B cell (primary cell): Measurements from ENCODE around the gene PDGFC. TPM values are rescaled to one million over a fixed set of nuclear protein-coding genes. Genes with fewer than 3 reads are reported as not detected.

Experiments
- ATAC-seq: fragments of 200-7000 bp; cut with Tn5 transposase; one replicate; pipeline ENCODE4 v1.10.0; 2021; ENCODE audit warnings: low read depth, mild to moderate bottlenecking, moderate number of reproducible peaks, moderate library complexity
- CTCF ChIA-PET: fragments of 350-600 bp; sonication (Branson Sonifier 250); formaldehyde crosslinking; loops from one replicate; lab custom pipeline; 2021; ENCODE audit warnings: antibody characterized with exemption, inconsistent platforms; lab: Charles Lee
- POLR2A ChIA-PET: fragments of 350-600 bp; sonication (Branson Sonifier 250); formaldehyde crosslinking; loops from one replicate; lab custom pipeline; 2021; ENCODE audit warnings: antibody characterized with exemption; lab: Charles Lee
- DNase-seq: peaks from one replicate; pipeline ENCODE4 v3.0.0; 2013
- H2AFZ ChIP-seq: 2 replicates; pipeline ENCODE4 v1.6.1; 2012; ENCODE audit warnings: mild to moderate bottlenecking, low read depth, low read length; ENCODE audit not compliant: insufficient read depth, poor library complexity, severe bottlenecking
- H3K27ac ChIP-seq, 2 donors: 1 replicate in 1 of 2; 2 replicates in 1 of 2; pipeline ENCODE4 v1.5.1; 2012 to 2013; ENCODE audit warnings: low read length in 2 of 2, mild to moderate bottlenecking in 2 of 2, moderate library complexity in 1 of 2
- H3K27me3 ChIP-seq, 4 experiments: fragments of 200-600 bp in 1 of 4; sonication (generic) in 1 of 4; replicated peaks in 1 of 4; 1 replicate in 2 of 4; 2 replicates in 2 of 4; pipeline versions ENCODE4 v1.6.1 to v1.7.0; 2013 to 2016; ENCODE audit warnings: low read length in 3 of 4, mild to moderate bottlenecking in 2 of 4, mixed read lengths in 1 of 4, moderate library complexity in 1 of 4; ENCODE audit not compliant: insufficient read depth in 4 of 4, control insufficient read depth in 3 of 4; ENCODE audit errors: control extremely low read depth in 1 of 4
- H3K36me3 ChIP-seq, 2 experiments: replicated peaks in 1 of 2; 1 replicate in 1 of 2; 2 replicates in 1 of 2; pipeline versions ENCODE4 v1.6.1 to v1.7.1; 2013; ENCODE audit warnings: low read length in 1 of 2; ENCODE audit not compliant: insufficient read depth in 2 of 2, control insufficient read depth in 1 of 2; ENCODE audit errors: control extremely low read depth in 1 of 2, extremely low read depth in 1 of 2
- H3K4me1 ChIP-seq, 2 donors: fragments of 200-600 bp in 1 of 2; sonication (generic) in 1 of 2; 1 replicate in 1 of 2; 2 replicates in 1 of 2; pipeline versions ENCODE4 v1.5.1 to v1.6.1; 2013 to 2017; ENCODE audit warnings: low read length in 2 of 2; ENCODE audit not compliant: control insufficient read depth in 2 of 2, insufficient read depth in 2 of 2
- H3K4me2 ChIP-seq: replicated peaks from 2 replicates; pipeline ENCODE3; 2012; ENCODE audit warnings: mild to moderate bottlenecking, low read depth, low read length; ENCODE audit not compliant: poor library complexity, severe bottlenecking
- H3K4me3 ChIP-seq, 5 experiments: fragments of 200-600 bp in 1 of 5; sonication (generic) in 1 of 5; 1 replicate in 3 of 5; 2 replicates in 2 of 5; pipeline versions ENCODE4 v1.5.1 to v1.7.0; 2011 to 2016; ENCODE audit warnings: low read length in 4 of 5, mild to moderate bottlenecking in 4 of 5, low read depth in 2 of 5, control low read depth in 1 of 5, moderate library complexity in 1 of 5; ENCODE audit not compliant: insufficient read depth in 1 of 5; ENCODE audit errors: control extremely low read depth in 1 of 5, extremely low read depth in 1 of 5
- H3K79me2 ChIP-seq: fragments of 200-600 bp; sonication (generic); one replicate; pipeline ENCODE4 v1.6.0; 2016; ENCODE audit warnings: low read length; ENCODE audit not compliant: control insufficient read depth, insufficient read depth
- H3K9ac ChIP-seq: fragments of 200-600 bp; sonication (generic); 2 replicates; pipeline ENCODE4 v1.6.1; 2017; ENCODE audit warnings: mild to moderate bottlenecking, low read length, moderate library complexity
- H3K9me3 ChIP-seq, 3 donors: one replicate each; pipeline versions ENCODE4 v1.6.1 to v1.7.1; 2013; ENCODE audit warnings: low read length in 2 of 3; ENCODE audit not compliant: control insufficient read depth in 2 of 3, insufficient read depth in 1 of 3; ENCODE audit errors: control extremely low read depth in 1 of 3
- H4K20me1 ChIP-seq: 2 replicates; pipeline ENCODE4 v1.6.0; 2012; ENCODE audit warnings: mild to moderate bottlenecking, low read length; ENCODE audit not compliant: insufficient read depth, control insufficient read depth, poor library complexity, severe bottlenecking
- H3K27ac Mint-ChIP-seq: one replicate; pipeline ENCODE4 v1.8.0; 2021; ENCODE audit warnings: mixed read lengths
- H3K27me3 Mint-ChIP-seq: one replicate; pipeline ENCODE4 v1.8.0; 2021; ENCODE audit warnings: mixed read lengths
- H3K4me1 Mint-ChIP-seq: one replicate; pipeline ENCODE4 v1.8.0; 2021; ENCODE audit warnings: mixed read lengths
- H3K4me3 Mint-ChIP-seq: one replicate; pipeline ENCODE4 v1.8.0; 2021; ENCODE audit warnings: mixed read lengths
- H3K9me3 Mint-ChIP-seq: one replicate; pipeline ENCODE4 v1.8.0; 2022; ENCODE audit warnings: mixed read lengths; ENCODE audit not compliant: insufficient read depth
- CTCF ChIP-seq: fragments of 200-600 bp; IDR thresholded peaks from one replicate; pipeline ENCODE4 v1.8.0; 2022; ENCODE audit warnings: antibody characterized with exemption, mild to moderate bottlenecking
- EZH2 ChIP-seq: IDR thresholded peaks from 2 replicates; pipeline ENCODE4 v1.6.1; 2012; ENCODE audit warnings: borderline replicate concordance, low read depth, mild to moderate bottlenecking, moderate library complexity, low read length; ENCODE audit not compliant: insufficient read depth, poor library complexity, severe bottlenecking
- WGBS: methylation state at CpG from one replicate; pipeline ENCODE4 v1.1.5; 2013; ENCODE audit warnings: missing lambda C conversion rate; ENCODE audit not compliant: insufficient coverage; 5-methylcytosine and 5-hydroxymethylcytosine counted together
- intact Hi-C: fragments of 100-400 bp; cut with micrococcal nuclease; formaldehyde crosslinking; loops from one replicate; pipeline ENCODE4 v1.10.0; 2022
- polyA plus RNA-seq: library from polyadenylated mRNA; depleted of rRNA; stranded (reverse); fragments of >200 nt; gene quantifications from 2 replicates; pipeline ENCODE4 v1.2.3, GENCODE V29; 2012
- total RNA-seq, 2 donors: library from RNA; stranded (reverse); fragments of 120-200 nt in 1 of 2; gene quantifications; 1 replicate in 1 of 2; 2 replicates in 1 of 2; pipeline versions ENCODE4 v1.2.3 to v1.2.4, GENCODE V29; 2013 to 2022

PDGFC gene
- total and polyA plus RNA-seq, 2 donors (not counting 1 experiment from before 2014, with no cell fraction given), result 0.10 TPM; not detected in 1

GRCh38 chr4:156754832-156755570 is 216.6 kb downstream of the PDGFC start:
- TF ChIP-seq CTCF (no peak), EZH2 (no peak)
- Mint-ChIP-seq H3K27me3 (no peaks in the 10 kb centered on the region), H3K4me3 (no peak overlapping the region), H3K27ac (no peak overlapping the region), H3K4me1 (peaks cover 5% of the 10 kb centered on the region), H3K9me3 (no peaks in the 10 kb centered on the region)
- no peaks in the 10 kb centered on the region for H3K27me3 ChIP-seq
- H3K27ac ChIP-seq, result no peak overlapping the region
- H3K9me3 ChIP-seq, result no peaks in the 10 kb centered on the region
- ATAC-seq, result no peak
- intact Hi-C loops, result no loop called here
- H3K4me1 ChIP-seq, result peaks cover 0 to 3% of the 10 kb centered on the region in 2 donors
- WGBS, result 100% methylated on average over 1 of the region's 5 CpGs
- no peak overlapping the region for H3K9ac ChIP-seq
- no peaks in the 10 kb centered on the region for H3K36me3 ChIP-seq
- H4K20me1 ChIP-seq, result no peaks in the 10 kb centered on the region
- no peak overlapping the region for H2AFZ ChIP-seq
- no peak overlapping the region for H3K4me3 ChIP-seq
- H3K4me2 ChIP-seq, result no peak overlapping the region
- POLR2A ChIA-PET, result no interaction called here
- CTCF ChIA-PET, result no interaction called here
- H3K79me2 ChIP-seq, result no peaks in the 10 kb centered on the region
- DNase-seq, result no peak

- TF ChIP-seq EZH2 (no peak), CTCF (no peak)
- no peak overlapping the region for H3K27ac Mint-ChIP-seq
- ChIA-PET POLR2A (no interaction called here), CTCF (no interaction called here)
- ATAC-seq (no peak), DNase-seq (no peak)
- no peaks in the 10 kb centered on the region for H4K20me1 ChIP-seq
- H3K9ac ChIP-seq, result no peak overlapping the region
- H3K4me1 Mint-ChIP-seq, result peaks cover 5% of the 10 kb centered on the region
- WGBS, result no CpG with 5 or more reads among the region's 1 CpG
- H3K4me3 Mint-ChIP-seq, result no peak overlapping the region
- H3K9me3 Mint-ChIP-seq, result no peaks in the 10 kb centered on the region
- H3K27me3 Mint-ChIP-seq, result no peaks in the 10 kb centered on the region
- no peak overlapping the region for H3K4me2 ChIP-seq
- H3K27me3 ChIP-seq, result no peaks in the 10 kb centered on the region
- H3K36me3 ChIP-seq, result no peaks in the 10 kb centered on the region
- peaks cover 0 to 3% of the 10 kb centered on the region in 2 donors for H3K4me1 ChIP-seq
- H3K27ac ChIP-seq, result no peak overlapping the region
- peaks cover 0 to 4% (median 0%) of the 10 kb centered on the region in 3 donors for H3K9me3 ChIP-seq
- no peak overlapping the region for H2AFZ ChIP-seq
- intact Hi-C loops, result no loop called here
- no peaks in the 10 kb centered on the region for H3K79me2 ChIP-seq
- no peak overlapping the region for H3K4me3 ChIP-seq
Measured at GRCh38 chr4:156751486-156751885, 220.1 kb downstream of the PDGFC start.
